HG03439 (cell line): ENCODE results near the gene SLC25A26.
"Not testable (repeated sequence)": the region's sequence is repeated elsewhere in the genome, so short reads cannot be mapped to it uniquely, and the experiment has no call there.

ENCODE experiments used
- ATAC-seq: cut with Tn5 transposase; IDR thresholded peaks from one replicate; pipeline ENCODE4 v1.9.1; 2021; ENCODE audit warnings: mild to moderate bottlenecking, moderate library complexity; ENCODE audit not compliant: unreplicated experiment

Gene SLC25A26

DNA sequence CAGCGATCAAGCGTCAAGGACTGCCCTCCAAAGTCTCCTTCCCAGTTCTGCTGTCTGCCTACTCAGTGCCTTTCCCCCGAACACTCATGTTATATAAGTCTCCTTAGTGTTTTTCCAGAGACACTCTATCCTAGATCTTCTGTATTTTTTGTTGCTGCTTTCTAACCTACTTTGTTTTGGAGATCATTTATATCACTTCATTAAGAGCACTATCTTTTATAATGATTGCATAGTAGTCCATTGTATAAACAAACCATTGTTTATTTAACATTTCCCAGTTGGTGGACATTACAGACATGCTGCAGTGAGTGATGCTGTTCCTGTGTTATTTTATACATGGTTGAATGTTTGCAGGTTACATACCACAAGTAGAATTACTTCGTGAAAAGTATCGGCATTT, 47.1 kb downstream of the SLC25A26 start:
- ATAC-seq: no peak

DNA sequence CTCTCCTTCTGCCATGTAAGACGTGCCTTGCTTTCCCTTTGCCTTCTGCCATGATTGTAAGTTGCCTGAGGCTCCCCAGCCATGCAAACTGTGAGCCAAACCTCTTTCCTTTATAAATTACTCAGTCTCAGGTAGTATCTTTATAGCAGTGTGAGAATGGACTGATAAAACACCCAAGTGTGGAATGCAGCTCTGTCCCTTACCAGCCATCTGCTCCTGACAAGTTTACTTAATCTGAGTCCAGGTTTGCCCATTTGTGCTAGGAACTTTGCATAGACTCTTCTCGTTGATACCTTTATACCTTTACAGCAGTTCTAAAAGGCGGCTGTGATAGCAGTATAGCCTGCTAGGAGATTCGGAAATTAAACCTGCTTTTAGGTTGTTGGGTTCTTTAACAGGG, 48.1 kb downstream of the SLC25A26 start:
- ATAC-seq: no peak

DNA sequence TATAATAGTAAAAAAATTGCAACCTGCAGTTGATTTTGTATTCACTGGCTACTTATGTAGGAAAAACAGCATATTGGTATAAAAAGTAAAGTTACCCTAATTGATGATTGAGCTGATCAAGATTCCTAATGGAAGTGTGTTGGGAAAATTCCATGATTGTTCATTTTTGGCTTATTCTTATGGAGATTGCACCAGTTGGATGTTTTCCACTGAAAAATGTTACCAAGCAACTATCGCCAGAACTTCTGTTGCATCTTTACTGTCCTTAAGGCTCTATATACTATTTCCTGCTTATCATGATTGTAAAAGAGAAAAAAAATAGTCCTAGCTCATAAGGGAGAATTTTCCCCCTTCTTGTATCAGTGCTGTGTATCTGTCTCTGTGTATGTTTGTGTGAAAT, 48.6 kb downstream of the SLC25A26 start:
- no peak for ATAC-seq

DNA sequence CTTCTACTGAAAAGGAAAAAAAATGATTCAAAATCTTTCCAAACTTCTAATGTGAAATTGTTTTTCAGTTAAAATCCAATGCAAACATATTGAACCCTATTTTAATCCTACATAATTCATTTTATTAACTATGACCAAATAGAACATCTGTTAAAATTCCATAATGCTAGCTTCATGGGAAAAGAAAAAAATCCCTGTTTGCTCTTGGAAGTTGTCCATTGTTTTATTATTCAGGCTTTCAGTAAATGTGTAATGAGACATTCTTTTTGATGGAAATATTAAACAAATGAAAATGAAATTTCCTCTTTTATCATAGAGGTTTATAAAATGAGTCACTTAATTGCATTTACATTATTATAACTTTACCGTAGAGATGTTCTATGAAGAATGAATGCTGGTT, 49.5 kb downstream of the SLC25A26 start:
- ATAC-seq: no peak

DNA sequence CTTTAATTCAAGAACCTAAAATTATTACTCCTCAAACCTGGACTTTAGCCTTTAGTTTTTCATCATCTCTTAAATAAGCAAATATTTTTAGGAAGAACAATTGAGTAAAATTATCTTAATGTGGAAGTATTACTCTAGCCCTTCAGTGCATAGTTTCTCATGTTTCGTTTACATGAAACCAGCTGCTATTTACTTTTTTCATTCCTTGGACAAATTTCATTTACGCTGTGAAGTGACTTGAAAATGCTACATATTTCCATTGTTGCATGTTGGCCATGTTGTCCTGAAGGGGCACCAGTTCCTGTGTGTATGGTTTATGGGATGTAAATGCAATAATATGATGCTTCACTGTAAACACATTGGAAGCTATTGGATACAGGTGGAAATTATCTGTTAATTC, 49.9 kb downstream of the SLC25A26 start:
- ATAC-seq: no peak

DNA sequence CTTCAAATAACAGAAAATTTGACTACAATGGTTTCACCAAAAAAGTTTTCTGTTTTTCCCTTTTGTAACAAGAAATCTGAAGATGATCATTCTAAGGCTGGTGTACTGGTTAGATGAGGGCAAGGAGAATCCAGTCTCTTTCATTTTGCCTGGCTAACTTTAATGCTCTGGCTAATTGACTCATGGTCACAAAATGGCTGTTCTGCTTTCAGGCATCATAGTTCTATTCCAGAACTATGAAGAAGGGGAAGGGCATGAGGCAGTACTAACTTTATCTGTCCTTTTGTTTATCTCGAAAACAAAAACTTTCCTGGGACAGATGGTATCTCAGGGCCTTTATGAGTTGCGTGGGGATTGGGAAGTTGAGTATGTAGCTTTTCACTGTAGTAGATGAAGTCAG, 50.4 kb downstream of the SLC25A26 start:
- ATAC-seq: no peak

DNA sequence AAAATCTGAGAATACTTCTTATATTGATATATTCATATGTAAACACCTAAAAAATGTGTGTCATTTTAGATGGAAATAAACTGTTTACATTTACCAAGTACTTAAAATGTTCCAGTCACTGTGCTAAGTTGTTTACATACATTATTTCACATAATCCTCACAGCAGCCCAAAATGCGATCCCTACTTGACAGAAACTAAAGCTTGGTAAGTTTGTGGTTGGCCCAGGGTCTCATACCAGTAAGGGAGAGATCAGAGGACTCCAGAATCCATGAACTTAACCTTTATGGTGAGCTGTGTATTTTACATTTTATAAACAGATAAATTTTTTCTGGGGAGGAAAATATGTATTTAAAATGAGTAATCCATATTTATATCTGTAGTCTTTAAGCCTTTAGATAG, 51.2 kb downstream of the SLC25A26 start:
- ATAC-seq: no peak

DNA sequence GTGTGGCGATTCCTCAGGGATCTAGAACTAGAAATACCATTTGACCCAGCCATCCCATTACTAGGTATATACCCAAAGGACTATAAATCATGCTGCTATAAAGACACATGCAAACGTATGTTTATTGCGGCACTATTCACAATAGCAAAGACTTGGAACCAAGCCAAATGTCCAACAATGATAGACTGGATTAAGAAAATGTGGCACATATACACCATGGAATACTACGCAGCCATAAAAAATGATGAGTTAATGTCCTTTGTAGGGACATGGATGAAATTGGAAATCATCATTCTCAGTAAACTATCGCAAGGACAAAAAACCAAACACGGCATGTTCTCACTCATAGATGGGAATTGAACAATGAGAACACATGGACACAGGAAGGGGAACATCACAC, 54.0 kb downstream of the SLC25A26 start:
- not testable (repeated sequence) for ATAC-seq

DNA sequence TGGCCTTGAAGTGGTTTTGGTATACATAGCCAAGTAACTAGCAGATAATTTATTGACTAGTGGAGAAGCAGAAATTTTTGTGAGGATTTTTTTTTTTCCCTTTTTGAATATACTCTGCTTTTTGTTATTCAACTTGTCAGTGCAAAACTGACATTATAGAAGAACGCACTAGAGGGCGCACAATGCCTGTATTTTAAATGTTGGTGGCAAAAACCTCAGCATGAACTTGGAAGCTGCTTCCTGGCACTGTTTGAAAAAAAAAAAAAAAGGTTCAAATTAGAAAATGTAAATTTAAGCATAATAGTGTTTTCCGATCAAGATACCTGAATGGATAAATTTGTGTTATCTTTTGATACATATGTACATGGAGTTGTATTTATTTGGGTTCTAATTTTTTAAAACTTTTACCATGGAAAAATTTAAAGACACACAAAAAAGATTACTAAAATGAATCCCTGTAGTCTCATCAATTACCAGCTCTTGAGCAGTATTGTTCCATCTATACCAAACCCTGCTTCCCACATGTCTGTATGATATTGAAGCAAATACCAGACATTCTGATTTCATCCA, 56.0 kb downstream of the SLC25A26 start:
- ATAC-seq: no peak

DNA sequence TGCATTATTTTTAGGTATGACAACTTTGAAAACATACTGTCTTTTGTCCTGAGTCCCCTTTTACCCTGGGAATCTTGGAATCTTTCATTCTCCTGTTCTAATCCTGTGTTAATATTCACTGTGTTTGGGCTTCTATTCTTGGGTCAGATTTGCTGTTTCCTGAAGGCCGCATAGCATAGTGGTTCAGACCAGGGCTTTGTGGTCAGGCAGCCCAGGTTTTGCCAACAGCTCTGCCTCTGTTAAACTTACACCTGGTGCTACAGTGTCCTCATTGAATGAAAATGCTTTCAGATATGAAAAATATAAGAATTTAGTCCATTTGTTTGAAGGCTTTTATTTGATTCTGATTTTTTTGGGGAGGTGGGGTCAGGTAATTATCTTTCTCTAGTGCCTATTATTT, 58.4 kb downstream of the SLC25A26 start:
- ATAC-seq: no peak

DNA sequence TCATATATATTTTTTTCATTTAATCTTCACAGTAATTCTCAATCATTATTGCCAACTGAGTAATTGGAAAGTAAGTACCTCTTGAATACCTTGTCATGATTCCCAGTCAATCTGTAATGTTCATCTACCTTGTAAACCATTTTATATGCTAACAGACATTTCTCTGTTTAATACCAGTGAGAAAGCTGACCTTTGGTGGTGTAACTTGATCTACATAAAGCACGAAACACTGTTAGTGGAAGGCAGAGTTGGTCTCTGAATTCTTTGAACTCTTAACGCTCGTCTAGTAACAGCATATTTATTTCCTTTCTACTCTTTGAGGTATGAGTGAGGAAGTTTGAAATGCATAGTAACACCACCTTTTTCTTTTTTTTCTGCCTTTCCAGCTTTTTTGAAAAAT, 59.5 kb downstream of the SLC25A26 start:
- no peak for ATAC-seq

DNA sequence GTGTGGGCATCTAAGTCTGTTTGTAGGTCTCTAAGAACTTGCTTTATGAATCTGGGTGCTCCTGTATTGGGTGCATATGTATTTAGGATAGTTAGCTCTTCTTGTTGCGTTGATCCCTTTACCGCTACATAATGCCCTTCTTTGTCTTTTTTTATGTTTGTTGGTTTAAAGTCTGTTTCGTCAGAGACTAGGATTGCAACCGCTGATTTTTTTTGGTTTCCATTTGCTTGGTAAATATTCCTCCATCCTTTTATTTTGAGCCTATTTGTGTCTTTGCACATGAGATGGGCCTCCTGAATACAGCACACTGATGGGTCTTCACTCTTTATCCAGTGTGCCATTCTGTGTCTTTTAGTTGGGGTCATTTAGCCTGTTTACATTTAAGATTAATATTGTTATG, 71.1 kb downstream of the SLC25A26 start:
- ATAC-seq: not testable (repeated sequence)

DNA sequence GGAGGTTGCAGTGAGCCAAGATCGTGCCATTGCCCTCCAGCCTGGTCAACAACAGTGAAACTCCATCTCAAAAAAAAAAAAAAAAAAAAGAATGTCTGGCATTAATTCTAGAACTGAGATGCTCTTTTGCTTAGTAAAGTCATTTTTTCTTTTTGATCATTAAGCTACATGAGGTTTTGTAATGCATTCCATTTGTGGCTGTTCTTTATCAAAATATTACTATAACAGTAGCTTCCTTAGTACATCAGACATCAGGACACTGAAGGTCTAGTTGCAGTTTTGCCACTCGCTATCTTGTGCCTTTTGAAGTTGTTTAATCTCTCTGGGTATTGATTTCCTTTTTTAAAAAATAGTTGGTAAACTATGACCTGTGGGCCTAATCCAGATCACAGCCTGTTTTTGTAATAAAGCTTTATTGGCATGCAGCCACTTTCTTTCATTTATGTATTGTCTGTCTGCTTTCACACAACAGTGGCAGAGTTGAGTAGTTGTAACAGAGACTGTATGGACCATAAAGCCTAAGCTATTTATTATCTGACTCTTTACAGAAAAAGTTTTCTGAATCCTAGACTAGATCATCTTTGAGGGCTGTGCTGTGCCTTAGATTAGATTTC, 76.6 kb downstream of the SLC25A26 start:
- no peak for ATAC-seq

DNA sequence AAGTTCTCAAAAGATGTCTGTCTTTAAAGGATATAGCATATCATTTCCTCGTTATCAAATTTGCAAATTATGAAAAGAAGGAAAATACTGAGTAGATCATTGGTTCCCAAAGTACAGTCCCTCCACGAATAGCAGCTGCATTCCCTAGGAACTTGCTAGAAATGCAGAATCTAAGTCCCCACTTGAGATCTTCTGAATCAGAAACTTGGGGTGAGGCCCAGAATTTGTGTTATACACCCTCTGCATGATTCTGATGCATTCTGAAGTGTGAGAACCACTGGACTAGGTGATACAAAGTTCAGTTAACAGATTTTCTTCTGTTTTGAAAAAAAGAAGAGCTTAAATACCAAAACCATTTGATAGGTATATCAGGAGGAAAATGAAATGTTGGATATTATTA, 77.1 kb downstream of the SLC25A26 start:
- no peak for ATAC-seq

DNA sequence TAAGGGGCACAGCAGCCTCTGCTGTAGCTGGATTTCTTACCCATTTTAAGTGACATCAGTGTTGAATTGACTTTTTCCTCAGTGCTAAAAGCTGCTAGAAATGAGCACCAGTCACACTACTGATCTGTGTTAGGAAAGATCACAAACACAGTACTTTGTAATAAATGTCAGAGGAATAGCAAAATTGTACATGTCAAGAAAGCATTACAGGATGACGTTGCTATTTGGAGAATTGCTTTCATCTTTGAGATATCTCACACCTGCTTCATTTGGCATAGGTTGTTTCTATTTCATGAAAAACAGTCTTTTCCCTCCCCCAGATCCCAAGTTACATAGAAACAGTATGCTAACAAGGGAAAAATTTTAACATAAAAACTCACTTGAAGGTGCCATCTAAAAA, 77.8 kb downstream of the SLC25A26 start:
- ATAC-seq: no peak

DNA sequence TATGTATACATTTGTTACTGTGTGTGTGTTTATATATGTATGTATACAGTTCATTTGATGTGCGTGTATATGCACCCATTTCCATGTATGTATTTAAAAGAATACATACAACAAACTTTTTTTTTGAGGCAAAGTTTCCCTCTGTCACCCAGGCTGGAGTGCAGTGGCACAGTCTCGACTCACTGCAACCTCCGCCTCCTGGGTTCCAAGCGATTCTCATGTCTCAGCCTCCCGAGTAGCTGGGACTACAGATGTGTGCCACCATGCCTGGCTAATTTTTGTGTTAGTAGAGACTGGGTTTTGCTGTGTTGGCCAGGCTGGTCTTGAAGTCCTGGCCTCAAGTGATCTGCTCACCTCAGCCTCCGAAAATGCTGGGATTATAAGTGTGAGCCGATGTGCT, 78.3 kb downstream of the SLC25A26 start:
- ATAC-seq: not testable (repeated sequence)

DNA sequence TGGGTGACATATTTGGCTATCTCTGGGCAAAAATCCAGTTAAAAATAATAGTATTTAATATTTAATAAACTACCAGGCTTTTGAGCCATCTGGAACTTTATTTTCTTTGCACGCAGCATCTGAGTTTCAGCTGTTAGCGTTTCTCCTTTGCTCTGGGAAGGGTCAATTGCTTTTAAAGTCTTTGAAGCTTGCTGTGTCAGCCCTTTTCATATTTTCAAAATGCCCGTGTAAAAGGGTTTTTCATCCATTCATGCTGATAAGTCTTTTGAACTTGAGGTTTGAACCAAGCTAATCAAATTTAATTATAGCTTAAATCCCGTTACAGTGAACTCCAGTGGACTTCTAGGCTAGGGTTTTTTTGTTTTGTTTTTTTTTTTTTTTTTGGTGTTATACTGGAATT, 79.1 kb downstream of the SLC25A26 start:
- no peak for ATAC-seq

DNA sequence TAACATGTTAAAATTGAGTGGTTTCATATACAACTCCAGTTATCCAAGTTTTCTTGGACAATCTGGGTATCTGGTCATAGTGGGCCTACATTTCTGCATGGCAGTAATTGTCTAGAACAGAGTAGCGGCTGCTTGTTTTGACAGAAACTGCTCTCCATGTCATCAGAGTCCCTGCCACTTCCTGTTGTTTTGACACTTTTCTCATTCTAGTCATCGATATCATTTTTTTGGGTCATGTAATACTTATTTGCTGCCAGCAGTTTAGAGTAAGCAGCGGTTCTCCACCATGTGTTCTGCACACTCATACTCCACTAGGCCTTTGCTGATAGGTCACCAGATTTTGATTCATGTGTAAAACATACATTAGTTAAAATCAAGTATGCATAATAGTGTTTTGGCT, 81.5 kb downstream of the SLC25A26 start:
- ATAC-seq: peak; percentile 53

DNA sequence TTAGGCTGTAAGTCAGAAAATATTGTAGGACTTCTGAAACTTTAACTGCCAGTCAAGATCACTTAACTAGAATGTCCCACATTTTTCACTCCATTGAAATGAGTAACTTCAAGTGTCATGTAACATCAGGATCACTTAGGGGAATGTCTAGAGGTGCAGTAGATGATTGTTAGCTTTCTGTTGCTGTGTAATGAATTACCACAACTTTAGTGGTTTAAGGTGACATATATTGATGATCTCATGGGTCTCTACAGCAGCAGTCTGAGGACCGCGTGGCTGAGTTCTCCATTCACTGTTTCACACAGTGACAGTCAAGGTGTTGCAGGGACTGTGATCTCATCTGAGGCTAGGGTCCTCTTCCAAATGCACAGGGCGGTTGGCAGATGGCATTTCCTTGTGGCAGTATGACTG, 82.7 kb downstream of the SLC25A26 start:
- ATAC-seq: peak; percentile 59

DNA sequence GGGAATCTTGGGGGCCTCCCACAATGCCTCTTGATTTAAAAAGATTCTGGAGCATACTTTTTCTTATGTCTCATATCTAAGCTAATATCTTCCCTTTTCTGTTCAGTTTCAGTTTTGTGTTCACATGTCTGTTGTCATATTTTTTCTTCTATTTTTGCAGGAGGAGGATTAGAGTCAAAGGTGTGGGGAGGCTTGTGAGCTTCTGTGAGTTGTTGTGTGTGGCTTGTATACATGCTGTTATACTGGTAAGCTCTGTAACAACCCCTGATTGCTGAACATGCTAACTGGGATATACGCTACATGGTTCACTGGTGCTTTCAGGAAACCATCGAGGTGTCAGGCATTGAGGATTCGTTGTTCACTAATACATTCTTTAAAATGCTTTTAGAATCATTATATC, 83.5 kb downstream of the SLC25A26 start:
- ATAC-seq: no peak

DNA sequence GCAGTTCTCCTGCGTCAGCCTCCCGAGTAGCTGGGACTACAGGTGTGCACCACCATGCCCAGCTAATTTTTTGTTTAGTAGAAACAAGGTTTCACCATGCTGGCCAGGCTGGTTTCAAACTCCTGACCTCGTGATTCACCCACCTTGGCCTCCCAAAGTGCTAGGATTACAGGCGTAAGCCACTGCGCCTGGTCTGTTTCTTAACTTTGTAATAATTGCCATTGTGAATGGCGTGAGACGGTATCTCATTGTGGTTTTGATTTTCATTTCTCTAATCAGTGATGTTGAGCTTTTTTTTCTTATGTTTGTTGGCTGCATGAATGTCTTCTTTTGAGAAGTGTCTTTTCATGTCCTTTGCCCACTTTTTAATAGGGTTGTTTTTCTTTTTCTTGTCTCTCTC, 85.3 kb downstream of the SLC25A26 start:
- not testable (repeated sequence) for ATAC-seq

DNA sequence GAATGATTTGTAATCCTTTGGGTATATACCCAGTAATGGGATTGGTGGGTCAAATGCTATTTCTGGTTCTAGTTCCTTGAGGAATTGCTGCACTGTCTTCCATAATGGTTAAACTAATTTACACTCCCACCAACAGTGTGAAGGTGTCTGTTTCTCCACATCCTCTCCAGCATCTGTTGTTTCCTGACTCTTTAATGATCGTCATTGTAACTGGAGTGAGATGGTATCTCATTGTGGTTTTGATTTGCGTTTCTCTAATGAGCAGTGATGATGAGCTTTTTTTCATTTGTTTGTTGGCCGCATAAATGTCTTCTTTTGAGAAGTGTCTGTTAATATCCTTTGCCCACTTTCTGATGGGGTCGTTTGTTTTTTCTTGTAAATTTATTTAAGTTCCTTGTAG, 86.2 kb downstream of the SLC25A26 start:
- ATAC-seq: not testable (repeated sequence)

DNA sequence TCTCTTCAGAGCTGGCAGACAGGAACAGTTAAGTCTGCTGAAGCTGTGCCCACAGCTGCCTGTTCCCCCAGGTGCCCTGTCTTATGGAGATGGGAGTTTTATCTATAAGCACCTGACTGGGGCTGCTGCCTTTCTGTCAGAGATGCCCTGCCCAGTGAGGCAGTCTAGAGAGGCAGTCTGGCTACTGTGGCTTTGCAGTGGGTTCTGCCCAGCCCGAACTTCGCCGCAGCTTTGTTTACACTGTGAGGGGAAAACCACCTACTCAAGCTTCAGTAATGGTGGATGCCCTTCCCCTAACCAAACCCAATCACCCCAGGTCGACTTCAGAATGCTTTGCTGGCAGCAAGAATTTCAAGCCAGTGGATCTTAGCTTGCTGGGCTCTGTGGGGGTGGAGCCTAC, 91.2 kb downstream of the SLC25A26 start:
- ATAC-seq: no peak
